ENCODE data around the gene PLEKHM3. TPM values are rescaled to one million over a fixed set of nuclear protein-coding genes. Genes with fewer than 3 reads are reported as not detected.

The PLEKHM3 gene, protein sequence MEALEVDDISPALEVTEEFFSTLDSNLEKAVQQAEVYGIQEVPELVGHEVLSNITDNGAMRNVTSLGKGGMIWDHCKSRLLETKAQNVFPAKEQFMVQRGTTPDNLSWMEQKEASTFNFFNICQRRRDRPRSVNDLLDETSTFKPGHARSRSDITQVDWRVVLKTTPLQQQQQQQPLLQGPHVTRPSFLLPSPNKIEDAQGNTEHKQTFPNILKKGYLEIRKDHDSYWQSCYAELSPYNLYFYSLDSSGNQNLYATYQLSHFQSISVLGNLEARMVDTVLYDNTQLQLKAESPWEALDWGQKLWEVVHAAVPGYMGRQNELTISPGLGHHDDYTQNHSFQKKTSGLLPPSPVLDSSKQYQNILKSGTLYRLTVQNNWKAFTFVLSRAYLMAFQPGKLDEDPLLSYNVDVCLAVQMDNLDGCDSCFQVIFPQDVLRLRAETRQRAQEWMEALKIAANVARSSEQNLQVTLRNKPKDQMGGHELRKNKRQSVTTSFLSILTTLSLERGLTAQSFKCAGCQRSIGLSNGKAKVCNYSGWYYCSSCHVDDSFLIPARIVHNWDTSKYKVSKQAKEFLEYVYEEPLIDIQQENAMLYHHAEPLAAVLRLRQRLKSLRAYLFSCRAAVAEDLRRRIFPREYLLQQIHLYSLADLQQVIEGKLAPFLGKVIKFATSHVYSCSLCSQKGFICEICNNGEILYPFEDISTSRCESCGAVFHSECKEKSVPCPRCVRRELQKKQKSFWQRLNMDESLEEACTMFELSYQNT
- total RNA-seq, result 15.3 and 18.8 TPM in 2 replicates

DNA sequence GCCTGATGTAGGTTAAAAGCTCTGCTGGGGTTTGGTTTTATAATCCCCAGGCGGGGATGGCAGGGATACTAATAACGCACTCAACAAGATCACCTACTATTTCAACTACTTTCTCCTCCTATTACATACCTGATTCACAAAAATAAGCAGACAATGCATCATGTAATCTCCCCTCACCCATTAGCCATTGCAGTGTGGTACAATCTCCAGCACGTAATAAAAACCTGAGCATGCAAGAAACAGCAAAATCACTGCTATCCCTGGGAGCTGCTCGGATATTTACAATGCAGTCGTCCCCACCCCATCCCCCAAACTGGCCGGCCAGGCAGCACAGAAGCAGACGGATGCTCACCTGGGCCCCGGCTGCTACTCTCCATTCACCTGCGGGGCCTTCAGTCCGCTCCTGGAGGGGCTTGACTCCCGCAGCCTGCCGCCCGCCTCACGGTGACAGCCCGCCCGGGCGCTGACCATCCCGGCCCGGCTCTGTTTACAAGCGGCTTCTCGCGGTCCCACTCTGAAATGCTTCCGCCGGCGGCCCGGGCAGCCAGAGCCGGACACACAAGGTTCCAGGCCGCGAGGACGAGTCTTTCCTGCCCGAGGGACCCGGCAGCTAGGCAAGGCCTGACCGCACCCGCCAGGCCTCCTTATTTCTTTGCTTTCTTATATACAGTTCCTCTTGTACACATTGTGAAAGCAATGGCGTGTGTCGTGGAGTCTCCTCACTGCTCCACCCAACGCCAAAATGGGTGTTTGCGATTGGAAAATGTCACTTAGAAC lies at the start of gene PLEKHM3:
TSS of gene PLEKHM3 (minus strand) at position 491 of the 777 bp plus-strand sequence. CDS start 23,888 bp downstream, outside the sequence.

Small RNAs within 50 kb of the gene (small RNA-seq; reads per million reads assigned to genes)
- gene RNA5SP116, result not detected
- not detected for gene RNU6-360P

Other genes with a start within 250 kb of the PLEKHM3 start
- gene CRYGD, start 99.0 kb upstream of the PLEKHM3 start, total RNA-seq, result not detected in 2 replicates
- gene CRYGC, start 104.3 kb upstream of the PLEKHM3 start, total RNA-seq, result not detected in 2 replicates
- gene CRYGB, start 120.6 kb upstream of the PLEKHM3 start, total RNA-seq, result not detected in 2 replicates
- not detected in 2 replicates for gene CRYGA, start 138.1 kb upstream of the PLEKHM3 start, total RNA-seq
- not detected in 2 replicates for gene C2orf80, start 164.5 kb upstream of the PLEKHM3 start, total RNA-seq
- gene IDH1, start 229.5 kb upstream of the PLEKHM3 start, total RNA-seq, result 87.2 and 119 TPM in 2 replicates
- gene PIKFYVE, start 240.7 kb upstream of the PLEKHM3 start, total RNA-seq, result 28.0 and 31.4 TPM in 2 replicates

Data from placental epithelial cell (primary cell).